Stomach (tissue), 4 donors: ENCODE results near the gene C20orf204.

ENCODE experiments used
- CTCF ChIP-seq, 7 experiments: fragments of 450-650 bp in 4 of 7; fragments of 200-600 bp in 3 of 7; sonication (generic) in 3 of 7; IDR thresholded peaks; one replicate each; pipeline ENCODE4 v1.5.1; 2016 to 2019; ENCODE audit warnings: antibody characterized with exemption in 7 of 7, control low read depth in 2 of 7, mild to moderate bottlenecking in 1 of 7
- EP300 ChIP-seq: sonication (generic); formaldehyde crosslinking; IDR thresholded peaks from one replicate; pipeline ENCODE4 v1.6.1; 2017; ENCODE audit warnings: antibody characterized with exemption
- POLR2A ChIP-seq, 4 donors: fragments of 450-650 bp; IDR thresholded peaks; one replicate each; pipeline ENCODE4 v1.6.1; 2016; ENCODE audit warnings: antibody characterized with exemption in 4 of 4, control low read depth in 2 of 4, mild to moderate bottlenecking in 1 of 4, moderate library complexity in 1 of 4
- POLR2AphosphoS5 ChIP-seq, 3 donors: sonication (generic); formaldehyde crosslinking; IDR thresholded peaks; one replicate each; pipeline ENCODE4 v1.6.1; 2016; ENCODE audit warnings: antibody characterized with exemption in 3 of 3

- TF ChIP-seq POLR2AphosphoS5 (IDR thresholded peaks at IDR 0.05) = no peak
- no peak for TF ChIP-seq POLR2A (IDR thresholded peaks at IDR 0.05)
- TF ChIP-seq CTCF (IDR thresholded peaks at IDR 0.05) = no peak
- TF ChIP-seq EP300 = no peak
Measured at GRCh38 chr20:64006902-64007301, 29.1 kb upstream of the C20orf204 start.
